Measurements from ENCODE around the gene RILP. TPM values are rescaled to one million over a fixed set of nuclear protein-coding genes. Genes with fewer than 3 reads are reported as not detected.
"Not testable (repeated sequence)": the region's sequence is repeated elsewhere in the genome, so short reads cannot be mapped to it uniquely, and the experiment has no call there.

RILP gene
- total RNA-seq, 1 donor from 2014 or later: 39.5 TPM

- ATAC-seq: no peak
- intact Hi-C loops (cut with DNase I): no loop called here
- Histone ChIP-seq H3K27me3 (no peaks in the 10 kb centered on the region), H3K27ac (no peak overlapping the region), H3K4me3 (no peak overlapping the region), H3K4me1 (no peaks in the 10 kb centered on the region), H3K9me3 (no peaks in the 10 kb centered on the region), H3K36me3 (peaks cover 100% of the 10 kb centered on the region)
- DNase-seq: no peak
- no peak for TF ChIP-seq CTCF (IDR thresholded peaks at IDR 0.05)
Observed at GRCh38 chr17:1661045-1661444, 11.4 kb upstream of the RILP start.

GRCh38 chr17:1658100-1658499, 8.4 kb upstream of the RILP start:
- H3K36me3 ChIP-seq: peaks cover 100% of the 10 kb centered on the region
- intact Hi-C loops (cut with DNase I): no loop called here
- no peak for DNase-seq

GRCh38 chr17:1653735-1654134, 4.1 kb upstream of the RILP start:
- no peak overlapping the region for H3K27ac ChIP-seq

More at GRCh38 chr17:1658100-1658499, 8.4 kb upstream of the RILP start:
- no peak for TF ChIP-seq CTCF (IDR thresholded peaks at IDR 0.05)
- Histone ChIP-seq H3K27ac (no peak overlapping the region), H3K4me3 (no peak overlapping the region), H3K4me1 (no peaks in the 10 kb centered on the region), H3K27me3 (no peaks in the 10 kb centered on the region), H3K9me3 (no peaks in the 10 kb centered on the region)
- ATAC-seq: no peak

GRCh38 chr17:1652794-1653193, 3.1 kb upstream of the RILP start:
- H3K4me3 ChIP-seq; ATAC-seq; intact Hi-C loops (cut with DNase I); H3K27ac ChIP-seq; H3K27me3 ChIP-seq; H3K9me3 ChIP-seq; DNase-seq: not testable (repeated sequence)
- H3K4me1 ChIP-seq: peaks cover 19% of the 10 kb centered on the region
- H3K36me3 ChIP-seq: peaks cover 76% of the 10 kb centered on the region

More at GRCh38 chr17:1653735-1654134, 4.1 kb upstream of the RILP start:
- intact Hi-C loops (cut with DNase I): no loop called here
- H3K4me3 ChIP-seq: no peak overlapping the region
- no peak for ATAC-seq
- no peaks in the 10 kb centered on the region for H3K27me3 ChIP-seq
- no peak for TF ChIP-seq CTCF (IDR thresholded peaks at IDR 0.05)
- DNase-seq: no peak
- peaks cover 86% of the 10 kb centered on the region for H3K36me3 ChIP-seq
- H3K4me1 ChIP-seq: peaks cover 13% of the 10 kb centered on the region
- no peaks in the 10 kb centered on the region for H3K9me3 ChIP-seq

GRCh38 chr17:1651559-1651844, 1.8 kb upstream of the RILP start:
- no peak for ATAC-seq
- no peak for TF ChIP-seq CTCF (IDR thresholded peaks at IDR 0.05)
- H3K4me1 ChIP-seq: peaks cover 32% of the 10 kb centered on the region
- intact Hi-C loops (cut with DNase I): no loop called here
- no peak for DNase-seq
- no peaks in the 10 kb centered on the region for H3K27me3 ChIP-seq
- no peaks in the 10 kb centered on the region for H3K9me3 ChIP-seq
- H3K27ac ChIP-seq: no peak overlapping the region
- no peak overlapping the region for H3K4me3 ChIP-seq
- peaks cover 63% of the 10 kb centered on the region for H3K36me3 ChIP-seq

- no peak for ATAC-seq
- peaks cover 38% of the 10 kb centered on the region for H3K4me1 ChIP-seq
- peak overlapping the region; percentile 96 for H3K27ac ChIP-seq
- intact Hi-C loops (cut with DNase I): no loop called here
- H3K36me3 ChIP-seq: peaks cover 58% of the 10 kb centered on the region
- no peaks in the 10 kb centered on the region for H3K9me3 ChIP-seq
- DNase-seq: no peak
- no peak for TF ChIP-seq CTCF (IDR thresholded peaks at IDR 0.05)
- no peaks in the 10 kb centered on the region for H3K27me3 ChIP-seq
- no peak overlapping the region for H3K4me3 ChIP-seq
Observed at GRCh38 chr17:1650731-1651558, 1.3 kb upstream of the RILP start.
